ENCODE results near the gene FZD7. TPM values are rescaled to one million over a fixed set of nuclear protein-coding genes. Genes with fewer than 3 reads are reported as not detected.

The FZD7 gene
- total RNA-seq, 1 donor from 2014 or later, result 91.0 TPM

DNA sequence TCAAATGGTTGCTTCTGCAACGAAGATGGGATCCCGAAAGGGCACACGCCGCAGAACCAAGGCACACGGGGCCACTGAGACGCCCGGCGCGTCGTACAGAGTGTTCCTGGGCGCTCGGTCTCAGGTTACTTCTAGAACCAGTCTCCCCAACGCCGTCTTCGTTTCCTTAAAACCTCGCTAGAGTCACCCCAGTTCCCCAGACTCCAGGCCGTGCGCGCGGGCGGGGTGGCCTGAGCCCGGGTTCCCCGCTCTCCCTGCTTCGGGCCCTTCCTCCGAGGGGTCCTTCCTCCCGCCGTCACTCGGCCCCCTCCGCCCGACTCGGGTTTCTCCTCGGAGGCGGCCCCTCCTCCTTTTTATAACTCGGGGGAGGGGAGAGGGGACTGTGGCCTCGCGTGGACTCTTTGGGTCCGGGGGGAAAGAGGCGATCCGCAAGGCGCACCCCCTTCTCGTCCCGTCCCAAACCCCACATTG is 774 bp upstream of the FZD7 start:
- peak; percentile 70 for DNase-seq (ENCODE audit: low read depth, low spot score)
- peaks cover 4% of the 10 kb centered on the region for H3K27me3 Mint-ChIP-seq (ENCODE audit: low read depth)
- H3K4me3 Mint-ChIP-seq, result peak overlapping the region; percentile 96
- peak overlapping the region; percentile 100 for H3K27ac Mint-ChIP-seq (ENCODE audit: unreplicated experiment)
- H3K4me1 Mint-ChIP-seq, result peaks cover 32% of the 10 kb centered on the region
- H3K36me3 Mint-ChIP-seq (ENCODE audit: low read depth), result no peaks in the 10 kb centered on the region
- no peaks in the 10 kb centered on the region for H3K9me3 Mint-ChIP-seq
- TF ChIP-seq CTCF (conservative IDR thresholded peaks at IDR 0.05), result no peak

- H3K4me3 Mint-ChIP-seq, result peak overlapping the region; percentile 86
- H3K36me3 Mint-ChIP-seq (ENCODE audit: low read depth), result peaks cover 2% of the 10 kb centered on the region
- H3K27me3 Mint-ChIP-seq (ENCODE audit: low read depth), result peaks cover 4% of the 10 kb centered on the region
- peak; percentile 30 for DNase-seq (ENCODE audit: low read depth, low spot score)
- H3K4me1 Mint-ChIP-seq, result peaks cover 31% of the 10 kb centered on the region
- no peak for TF ChIP-seq CTCF (conservative IDR thresholded peaks at IDR 0.05)
- no peak overlapping the region for H3K27ac Mint-ChIP-seq (ENCODE audit: unreplicated experiment)
- no peaks in the 10 kb centered on the region for H3K9me3 Mint-ChIP-seq
Observed at GRCh38 chr2:202034249-202035088, 814 bp downstream of the FZD7 start.

DNA sequence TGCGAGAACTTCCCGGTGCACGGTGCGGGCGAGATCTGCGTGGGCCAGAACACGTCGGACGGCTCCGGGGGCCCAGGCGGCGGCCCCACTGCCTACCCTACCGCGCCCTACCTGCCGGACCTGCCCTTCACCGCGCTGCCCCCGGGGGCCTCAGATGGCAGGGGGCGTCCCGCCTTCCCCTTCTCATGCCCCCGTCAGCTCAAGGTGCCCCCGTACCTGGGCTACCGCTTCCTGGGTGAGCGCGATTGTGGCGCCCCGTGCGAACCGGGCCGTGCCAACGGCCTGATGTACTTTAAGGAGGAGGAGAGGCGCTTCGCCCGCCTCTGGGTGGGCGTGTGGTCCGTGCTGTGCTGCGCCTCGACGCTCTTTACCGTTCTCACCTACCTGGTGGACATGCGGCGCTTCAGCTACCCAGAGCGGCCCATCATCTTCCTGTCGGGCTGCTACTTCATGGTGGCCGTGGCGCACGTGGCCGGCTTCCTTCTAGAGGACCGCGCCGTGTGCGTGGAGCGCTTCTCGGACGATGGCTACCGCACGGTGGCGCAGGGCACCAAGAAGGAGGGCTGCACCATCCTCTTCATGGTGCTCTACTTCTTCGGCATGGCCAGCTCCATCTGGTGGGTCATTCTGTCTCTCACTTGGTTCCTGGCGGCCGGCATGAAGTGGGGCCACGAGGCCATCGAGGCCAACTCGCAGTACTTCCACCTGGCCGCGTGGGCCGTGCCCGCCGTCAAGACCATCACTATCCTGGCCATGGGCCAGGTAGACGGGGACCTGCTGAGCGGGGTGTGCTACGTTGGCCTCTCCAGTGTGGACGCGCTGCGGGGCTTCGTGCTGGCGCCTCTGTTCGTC is 1.7 kb downstream of the FZD7 start:
- Mint-ChIP-seq H3K9me3 (no peaks in the 10 kb centered on the region), H3K27ac (ENCODE audit: unreplicated experiment) (no peak overlapping the region), H3K4me1 (peaks cover 25% of the 10 kb centered on the region), H3K4me3 (no peak overlapping the region), H3K36me3 (ENCODE audit: low read depth) (peaks cover 2% of the 10 kb centered on the region), H3K27me3 (ENCODE audit: low read depth) (peaks cover 4% of the 10 kb centered on the region)
- peak; percentile 64 for TF ChIP-seq CTCF (conservative IDR thresholded peaks at IDR 0.05)
- peak; percentile 67 for DNase-seq (ENCODE audit: low read depth, low spot score)

- no peak for TF ChIP-seq CTCF (conservative IDR thresholded peaks at IDR 0.05)
- H3K4me3 Mint-ChIP-seq, result no peak overlapping the region
- no peak for DNase-seq (ENCODE audit: low read depth, low spot score)
- no peak overlapping the region for H3K27ac Mint-ChIP-seq (ENCODE audit: unreplicated experiment)
- peaks cover 23% of the 10 kb centered on the region for H3K4me1 Mint-ChIP-seq
- peaks cover 4% of the 10 kb centered on the region for H3K27me3 Mint-ChIP-seq (ENCODE audit: low read depth)
- no peaks in the 10 kb centered on the region for H3K9me3 Mint-ChIP-seq
- H3K36me3 Mint-ChIP-seq (ENCODE audit: low read depth), result peaks cover 5% of the 10 kb centered on the region
Observed at GRCh38 chr2:202035941-202036372, 2.3 kb downstream of the FZD7 start.

- TF ChIP-seq CTCF (conservative IDR thresholded peaks at IDR 0.05), result no peak
- Mint-ChIP-seq H3K36me3 (ENCODE audit: low read depth) (peaks cover 5% of the 10 kb centered on the region), H3K27me3 (ENCODE audit: low read depth) (peaks cover 4% of the 10 kb centered on the region), H3K9me3 (no peaks in the 10 kb centered on the region), H3K4me1 (peaks cover 18% of the 10 kb centered on the region), H3K27ac (ENCODE audit: unreplicated experiment) (no peak overlapping the region), H3K4me3 (no peak overlapping the region)
- DNase-seq (ENCODE audit: low read depth, low spot score), result peak; percentile 56
Observed at GRCh38 chr2:202036601-202037037, 3.0 kb downstream of the FZD7 start.

Data from neural crest cell (in vitro differentiated cells).